ENCODE data around the gene ICAM3.

DNA sequence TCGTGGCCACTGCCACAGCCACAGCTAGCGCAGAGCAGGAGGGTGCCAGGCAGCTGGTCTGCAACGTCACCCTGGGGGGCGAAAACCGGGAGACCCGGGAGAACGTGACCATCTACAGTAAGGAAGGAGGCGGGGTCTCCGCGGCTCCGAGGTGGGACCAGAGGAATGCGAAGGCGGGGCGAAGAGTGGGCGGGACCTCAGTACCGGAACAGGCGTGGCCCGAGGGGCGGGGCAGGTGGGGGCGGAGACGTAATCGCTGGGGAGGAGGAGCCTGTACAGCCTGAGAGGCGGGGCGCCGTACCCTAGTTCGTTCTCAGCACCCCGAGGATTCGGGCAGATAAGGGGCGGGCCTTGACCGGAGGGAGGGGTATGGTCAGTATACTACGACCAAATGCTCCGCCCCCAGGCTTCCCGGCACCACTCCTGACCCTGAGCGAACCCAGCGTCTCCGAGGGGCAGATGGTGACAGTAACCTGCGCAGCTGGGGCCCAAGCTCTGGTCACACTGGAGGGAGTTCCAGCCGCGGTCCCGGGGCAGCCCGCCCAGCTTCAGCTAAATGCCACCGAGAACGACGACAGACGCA lies 47.1 kb downstream of the ICAM3 start:
- no peak for TF ChIP-seq POLR2AphosphoS5 (IDR thresholded peaks at IDR 0.05; ENCODE audit: low read depth, low read length)
- no peak for TF ChIP-seq SIN3A (IDR thresholded peaks at IDR 0.05; ENCODE audit: borderline replicate concordance, insufficient read depth, low read length)
- no peak for TF ChIP-seq TAF1 (IDR thresholded peaks at IDR 0.05; ENCODE audit: borderline replicate concordance, insufficient read depth, low read length)
- no peak for TF ChIP-seq FOXP2 (optimal IDR thresholded peaks at IDR 0.05; ENCODE audit: borderline replicate concordance, extremely low read depth, extremely low read length, insufficient read depth)

All from PFSK-1 (cell line).